ENCODE results near the gene PRCP.

DNA sequence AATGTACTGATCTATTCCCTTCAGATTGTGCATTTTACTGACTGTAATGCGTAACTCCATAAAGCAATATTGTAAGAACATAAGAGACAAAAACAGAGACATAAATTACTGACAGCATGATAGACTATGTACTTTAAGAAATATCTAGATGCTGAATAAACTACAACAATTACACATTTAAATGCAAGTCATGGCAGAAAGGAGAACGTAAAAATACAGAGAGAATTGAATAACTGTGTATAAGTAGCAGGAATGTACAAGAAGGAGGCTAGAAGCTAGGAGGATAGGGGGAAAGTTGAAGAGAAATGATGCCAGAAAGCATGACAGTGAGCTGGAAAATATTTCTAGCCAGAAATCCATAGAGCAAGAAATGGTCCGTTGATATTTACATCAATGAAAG is 92.6 kb downstream of the PRCP start:
- no peak for TF ChIP-seq CTCF (IDR thresholded peaks at IDR 0.05 in 4 of 5, conservative IDR thresholded peaks at IDR 0.05 in 1 of 5)
- no peak for TF ChIP-seq POLR2A (IDR thresholded peaks at IDR 0.05)
